Activated CD4-positive, alpha-beta T cell treated with anti-CD3 and anti-CD28 coated beads, Interleukin-2, amount 50 U/mL, for 48 hours (primary cell): ENCODE data around the gene SHROOM1.
"Not testable (repeated sequence)": the region's sequence is repeated elsewhere in the genome, so short reads cannot be mapped to it uniquely, and the experiment has no call there.

Experiments
- DNase-seq, 2 experiments: peaks; one replicate each; pipeline ENCODE4 v3.0.0-alpha.2; 2020

Gene SHROOM1

DNA sequence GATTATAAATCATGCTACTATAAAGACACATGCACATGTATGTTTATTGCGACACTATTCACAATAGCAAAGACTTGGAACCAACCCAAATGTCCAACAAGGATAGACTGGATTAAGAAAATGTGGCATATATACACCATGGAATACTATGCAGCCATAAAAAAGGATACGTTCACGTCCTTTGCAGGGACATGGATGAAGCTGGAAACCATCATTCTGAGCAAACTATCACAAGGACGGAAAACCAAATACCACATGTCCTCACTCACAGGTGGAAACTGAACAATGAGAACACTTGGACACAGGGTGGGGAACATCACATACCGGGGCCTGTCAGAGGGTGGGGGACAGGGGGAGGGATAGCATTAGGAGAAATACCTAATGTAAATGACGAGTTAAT lies 24.6 kb downstream of the SHROOM1 start:
- not testable (repeated sequence) for DNase-seq

- not testable (repeated sequence) for DNase-seq
Measured at GRCh38 chr5:132804219-132804618, 26.2 kb downstream of the SHROOM1 start.

- DNase-seq, result not testable (repeated sequence)
Measured at GRCh38 chr5:132802685-132803066, 27.8 kb downstream of the SHROOM1 start.

GRCh38 chr5:132802044-132802684 lies 28.3 kb downstream of the SHROOM1 start:
- DNase-seq, result no peak

DNA sequence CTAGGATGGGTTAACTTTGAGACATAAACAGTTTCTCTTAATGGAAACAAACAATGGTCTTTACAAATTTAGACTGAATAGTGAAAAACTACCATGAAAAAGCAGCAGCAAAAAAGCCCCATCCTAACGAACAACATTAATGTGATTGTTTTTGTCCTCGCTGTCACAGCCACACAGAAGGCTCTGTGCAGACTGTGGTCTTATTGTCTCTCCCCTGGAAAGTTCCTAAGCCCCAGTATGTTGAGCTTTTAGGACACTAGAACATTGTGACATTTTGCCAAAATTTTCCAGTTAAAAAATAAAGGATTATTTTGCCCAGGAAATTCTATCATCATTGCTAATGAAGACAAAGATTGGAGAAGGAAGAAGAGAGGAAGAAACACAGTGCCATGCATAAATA lies 29.9 kb downstream of the SHROOM1 start:
- DNase-seq, result no peak

GRCh38 chr5:132799392-132799791 lies 31.1 kb downstream of the SHROOM1 start:
- DNase-seq, result no peak

GRCh38 chr5:132797651-132798050 lies 32.8 kb downstream of the SHROOM1 start:
- no peak for DNase-seq

DNA sequence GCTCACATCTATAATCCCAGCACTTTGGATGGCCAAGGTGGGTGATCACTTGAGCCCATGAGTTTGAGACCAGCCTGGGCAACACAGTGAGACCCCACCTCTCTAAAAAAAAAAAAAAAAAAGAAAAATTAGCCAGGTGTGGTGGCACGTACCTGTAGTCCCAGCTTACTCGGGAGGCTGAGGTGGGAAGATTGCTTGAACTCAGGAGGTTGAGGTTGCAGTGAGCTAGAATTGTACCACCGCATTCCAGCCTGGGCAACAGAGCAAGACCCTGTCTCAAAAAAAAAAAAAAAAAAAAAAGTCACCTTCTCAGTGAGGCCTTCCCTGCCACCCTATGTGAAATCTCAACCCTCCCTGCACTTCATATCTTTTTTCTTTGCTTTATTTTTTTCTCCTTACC lies 39.4 kb downstream of the SHROOM1 start:
- no peak for DNase-seq

GRCh38 chr5:132790201-132790865 lies 40.1 kb downstream of the SHROOM1 start:
- no peak for DNase-seq

DNA sequence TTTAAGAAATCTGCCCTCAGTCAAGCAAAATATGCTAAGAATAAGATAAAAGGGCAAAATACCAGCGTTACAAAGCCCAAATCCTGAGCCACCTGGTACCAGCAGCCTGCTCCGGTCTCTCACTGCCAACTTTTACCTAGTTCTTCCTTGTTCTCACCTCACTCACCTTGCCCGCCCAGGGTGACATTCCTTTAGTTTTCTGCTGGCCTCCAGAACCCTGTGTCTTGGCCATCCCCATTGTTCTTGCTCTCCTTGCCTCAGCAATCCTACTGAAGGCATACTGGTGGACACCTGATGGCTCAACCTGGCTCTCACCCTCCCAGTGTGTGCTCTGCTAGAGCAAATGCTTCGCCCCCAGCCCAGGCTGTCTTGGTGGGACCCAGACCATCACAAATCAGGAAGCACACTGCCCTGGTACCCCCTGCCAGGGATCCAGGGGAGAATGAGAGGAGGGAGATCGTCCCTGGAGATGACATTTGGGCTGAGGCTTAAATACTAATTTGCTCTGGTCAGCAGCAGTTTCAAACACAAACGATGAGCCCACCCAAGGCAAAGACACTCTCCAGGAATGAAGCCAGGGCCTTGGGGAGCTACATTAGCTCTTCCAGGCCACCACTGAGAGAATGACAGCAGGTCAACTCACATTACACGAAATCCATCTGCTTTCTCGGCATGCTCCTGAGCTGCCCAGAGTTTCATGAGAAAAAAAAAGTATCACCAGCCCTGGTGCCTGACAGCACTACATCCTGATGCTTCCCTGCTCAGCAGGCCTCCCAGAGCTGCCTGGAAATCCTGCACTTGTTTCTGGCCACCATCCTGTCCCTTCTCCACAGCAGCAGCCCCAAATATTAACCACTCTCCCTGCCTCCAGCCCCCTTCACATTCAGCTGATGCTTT lies 41.2 kb downstream of the SHROOM1 start:
- DNase-seq, result no peak

GRCh38 chr5:132788508-132788907 lies 41.9 kb downstream of the SHROOM1 start:
- no peak for DNase-seq

DNA sequence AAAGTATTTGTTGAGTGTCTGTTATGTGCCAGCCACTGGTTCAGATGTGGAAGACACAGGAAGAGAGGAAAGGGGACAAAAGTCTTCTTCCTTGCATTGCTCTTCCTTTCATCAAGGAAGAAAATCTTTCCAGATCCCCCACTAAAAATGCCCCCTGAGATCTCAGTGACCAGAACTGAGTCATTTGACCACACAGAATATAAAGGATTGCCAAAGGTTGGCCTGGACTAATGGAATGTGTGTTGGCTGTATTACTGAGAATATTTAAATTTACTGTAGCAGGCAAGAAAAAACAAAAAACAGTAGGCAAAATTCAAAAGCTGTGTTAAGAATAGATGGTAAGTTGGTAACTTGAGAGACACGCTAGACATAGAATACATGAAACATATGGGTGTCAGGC lies 43.4 kb downstream of the SHROOM1 start:
- DNase-seq, result no peak

- DNase-seq, result no peak
Measured at GRCh38 chr5:132785864-132786263, 44.6 kb downstream of the SHROOM1 start.

GRCh38 chr5:132785365-132785764 lies 45.1 kb downstream of the SHROOM1 start:
- no peak for DNase-seq

DNA sequence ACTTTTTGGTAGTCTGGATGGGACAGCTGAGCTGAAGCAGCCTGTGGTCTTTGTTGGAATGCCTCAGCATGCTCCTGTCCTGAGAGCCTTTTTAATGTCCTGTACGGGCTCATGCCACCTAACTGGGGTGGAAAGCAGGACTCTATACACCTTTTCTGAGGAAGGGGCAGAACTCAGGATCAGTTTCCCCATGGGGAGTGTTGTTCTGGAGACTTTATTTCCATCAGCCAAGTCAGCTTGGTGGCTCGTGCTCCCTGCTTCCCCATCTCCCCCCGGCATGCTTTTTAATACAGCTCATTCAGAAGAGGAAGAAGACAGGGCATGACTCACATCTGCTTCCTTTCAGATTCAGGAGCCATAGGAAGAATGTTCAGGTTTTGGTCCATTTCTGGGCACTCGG lies 48.3 kb downstream of the SHROOM1 start:
- DNase-seq, result no peak

DNA sequence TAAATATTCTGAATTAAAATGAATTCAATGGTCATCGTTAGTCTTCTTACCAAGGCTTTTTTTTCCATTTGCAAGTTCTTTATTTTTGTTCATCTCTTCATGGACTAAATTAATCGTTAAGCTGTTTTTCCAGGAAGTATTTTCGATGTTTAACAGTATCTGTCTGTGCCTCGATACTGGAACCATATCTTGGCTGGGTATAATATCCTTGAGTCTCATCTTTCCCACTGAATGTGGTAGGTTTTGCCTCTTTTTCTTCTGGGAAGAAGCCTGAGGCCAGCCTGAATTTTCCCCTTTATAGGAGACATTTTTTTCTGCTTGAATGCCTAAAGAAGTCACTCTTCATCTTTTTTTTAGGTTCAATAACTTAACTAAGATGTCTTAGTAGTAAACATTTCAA lies 49.4 kb downstream of the SHROOM1 start:
- no peak for DNase-seq

DNA sequence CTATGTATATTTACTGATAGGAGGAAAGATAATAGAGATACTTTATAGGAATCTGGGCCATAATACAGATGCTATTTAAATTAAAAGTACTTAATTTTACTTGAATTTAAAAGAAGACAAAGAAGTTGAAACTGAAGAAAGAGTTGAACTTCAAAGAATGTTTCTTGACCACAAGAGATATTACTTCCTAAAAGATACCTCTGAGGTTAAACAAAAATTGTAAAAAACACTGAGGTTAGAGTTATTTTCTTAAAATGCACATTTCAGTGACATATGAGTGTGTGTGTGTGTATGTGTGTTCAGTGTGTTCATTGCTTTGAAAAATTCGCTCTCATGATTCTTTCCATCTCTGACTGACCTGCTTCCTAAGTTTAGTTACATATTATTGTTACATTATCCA lies 49.9 kb downstream of the SHROOM1 start:
- DNase-seq, result no peak

DNA sequence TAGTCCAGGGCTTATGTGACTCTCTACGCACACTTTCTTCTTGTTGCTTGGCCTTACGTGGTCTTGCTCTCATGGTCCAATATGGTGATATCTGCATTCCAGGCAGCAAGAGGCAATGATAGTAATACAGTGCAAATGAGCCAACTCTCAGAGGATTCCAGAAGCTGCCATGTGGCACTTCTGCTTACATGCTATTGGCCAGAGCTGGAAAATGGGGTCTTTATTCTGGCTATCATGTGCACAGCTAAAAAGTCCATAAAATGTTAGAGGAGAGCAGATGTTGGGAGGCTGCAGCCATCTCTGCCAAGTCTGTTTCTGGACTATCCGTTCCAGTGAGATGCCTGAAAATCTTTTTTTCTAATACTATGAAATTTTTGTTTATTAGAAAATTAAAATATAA lies 50.5 kb downstream of the SHROOM1 start:
- no peak for DNase-seq

GRCh38 chr5:132778856-132779255 lies 51.6 kb downstream of the SHROOM1 start:
- no peak for DNase-seq

- no peak for DNase-seq
Measured at GRCh38 chr5:132778129-132778528, 52.3 kb downstream of the SHROOM1 start.

DNA sequence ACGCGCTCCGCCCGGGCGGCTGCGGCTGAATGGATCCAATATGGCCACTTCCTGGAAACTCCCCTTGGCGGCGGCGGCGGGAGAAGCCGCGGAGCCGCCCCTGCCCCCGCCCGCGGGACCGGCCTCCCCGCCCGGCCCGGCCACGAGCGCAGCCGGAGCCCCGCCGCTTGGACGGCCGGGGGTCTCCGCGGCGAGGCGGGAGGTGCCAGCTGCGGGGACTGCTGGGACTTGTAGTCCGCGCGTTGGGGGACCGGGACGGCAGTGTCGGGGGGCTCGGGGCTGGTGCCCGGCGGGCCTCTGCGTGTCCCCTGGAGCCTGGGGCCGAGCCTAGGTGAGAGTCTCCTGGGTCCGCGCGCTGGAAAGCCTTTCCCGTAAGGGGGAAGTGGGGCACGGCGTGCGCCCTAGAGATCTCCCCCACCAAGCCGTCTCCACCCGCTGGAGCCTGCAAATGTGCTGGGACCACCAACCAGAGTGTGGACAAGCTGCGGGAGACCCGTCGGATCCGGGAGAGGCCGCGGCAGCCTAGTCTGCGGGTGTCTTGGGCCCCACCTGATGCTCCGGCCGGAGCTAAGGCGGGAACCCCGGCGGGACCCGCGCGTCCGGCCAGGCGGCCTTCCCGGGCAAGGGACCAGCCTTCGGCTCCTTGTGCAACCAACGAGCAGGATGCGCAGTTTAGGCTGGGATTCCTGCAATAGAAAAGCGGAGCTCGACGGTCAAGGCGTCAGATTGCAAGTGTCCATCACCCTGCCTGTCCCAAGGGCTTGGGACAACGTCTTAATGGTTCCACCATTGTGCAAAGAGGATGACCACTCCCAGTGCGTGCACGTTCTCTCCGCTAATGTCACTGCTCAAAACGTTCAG lies 53.0 kb downstream of the SHROOM1 start, which contains the start of gene SEPTIN8:
TSS of gene SEPTIN8 (minus strand) at position 31 of the 861 bp plus-strand sequence. CDS start 102 bp downstream, outside the sequence.
- DNase-seq, result peak; percentile 55 to 57

DNA sequence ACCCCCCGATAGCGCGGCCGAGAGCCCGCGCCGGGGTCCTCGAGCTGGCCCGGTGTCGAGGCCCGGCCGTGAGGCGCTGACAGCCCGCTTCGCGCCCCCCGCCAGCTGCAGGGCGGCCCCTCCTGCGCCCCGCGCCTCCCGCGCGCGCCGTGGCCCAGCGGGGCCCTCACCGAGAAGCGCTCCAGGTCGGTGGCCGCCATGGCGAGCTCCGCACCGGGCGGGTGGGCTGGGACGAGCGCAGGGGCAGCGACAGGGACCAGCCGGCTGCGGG lies 53.6 kb downstream of the SHROOM1 start:
- DNase-seq, result no peak
